Memory B cell (primary cell): ENCODE measurements around the gene PLAAT2.
"Not testable (repeated sequence)": the region's sequence is repeated elsewhere in the genome, so short reads cannot be mapped to it uniquely, and the experiment has no call there.

Source experiments
- ATAC-seq: fragments of 150-1000 bp; cut with Tn5 transposase; 2 replicates; pipeline ENCODE4 v1.10.0; 2021; ENCODE audit warnings: low read depth, mild to moderate bottlenecking, moderate library complexity
- DNase-seq, 2 donors: peaks; one replicate each; pipeline ENCODE4 v3.0.0; 2022; ENCODE audit warnings: low spot score in 2 of 2
- H3K27ac Mint-ChIP-seq: one replicate; pipeline ENCODE4 v1.8.0; 2022; ENCODE audit warnings: mild to moderate bottlenecking, moderate library complexity, mixed read lengths
- H3K27me3 Mint-ChIP-seq: one replicate; pipeline ENCODE4 v1.8.0; 2022; ENCODE audit warnings: mixed read lengths
- H3K36me3 Mint-ChIP-seq: one replicate; pipeline ENCODE4 v1.8.0; 2022; ENCODE audit warnings: mild to moderate bottlenecking, mixed read lengths
- H3K4me1 Mint-ChIP-seq: one replicate; pipeline ENCODE4 v1.8.0; 2022; ENCODE audit warnings: mixed read lengths
- H3K4me3 Mint-ChIP-seq: one replicate; pipeline ENCODE4 v1.8.0; 2022; ENCODE audit warnings: mild to moderate bottlenecking, moderate library complexity, mixed read lengths
- H3K9me3 Mint-ChIP-seq: one replicate; pipeline ENCODE4 v1.8.0; 2022; ENCODE audit warnings: mixed read lengths

Gene PLAAT2

GRCh38 chr11:63592975-63593395 lies 29.8 kb upstream of the PLAAT2 start:
- H3K4me3 Mint-ChIP-seq = no peak overlapping the region
- H3K36me3 Mint-ChIP-seq = peaks cover 6% of the 10 kb centered on the region
- H3K9me3 Mint-ChIP-seq = no peaks in the 10 kb centered on the region
- H3K27me3 Mint-ChIP-seq = no peaks in the 10 kb centered on the region
- H3K27ac Mint-ChIP-seq = no peak overlapping the region
- ATAC-seq (no peak), DNase-seq (no peak)
- peaks cover 4% of the 10 kb centered on the region for H3K4me1 Mint-ChIP-seq

GRCh38 chr11:63590024-63590788 lies 27.0 kb upstream of the PLAAT2 start:
- Mint-ChIP-seq H3K4me3 (no peak overlapping the region), H3K4me1 (peaks cover 4% of the 10 kb centered on the region), H3K9me3 (no peaks in the 10 kb centered on the region), H3K27me3 (no peaks in the 10 kb centered on the region), H3K27ac (no peak overlapping the region), H3K36me3 (peaks cover 10% of the 10 kb centered on the region)
- no peak for DNase-seq
- ATAC-seq = no peak

- H3K27me3 Mint-ChIP-seq = no peaks in the 10 kb centered on the region
- no peaks in the 10 kb centered on the region for H3K9me3 Mint-ChIP-seq
- no peak overlapping the region for H3K4me3 Mint-ChIP-seq
- H3K27ac Mint-ChIP-seq = no peak overlapping the region
- ATAC-seq (no peak), DNase-seq (no peak)
- H3K36me3 Mint-ChIP-seq = peaks cover 10% of the 10 kb centered on the region
- H3K4me1 Mint-ChIP-seq = peaks cover under 1% of the 10 kb centered on the region
These were observed 25.8 kb upstream of the PLAAT2 start for GRCh38 chr11:63589000-63589399.

- Mint-ChIP-seq H3K36me3 (peaks cover 14% of the 10 kb centered on the region), H3K4me3 (no peak overlapping the region), H3K9me3 (peaks cover 6% of the 10 kb centered on the region), H3K4me1 (no peaks in the 10 kb centered on the region), H3K27me3 (no peaks in the 10 kb centered on the region), H3K27ac (no peak overlapping the region)
- DNase-seq = no peak
- ATAC-seq = no peak
These were observed 23.4 kb upstream of the PLAAT2 start for GRCh38 chr11:63586451-63587166.

- Mint-ChIP-seq H3K4me1 (no peaks in the 10 kb centered on the region), H3K36me3 (peaks cover 18% of the 10 kb centered on the region), H3K9me3 (peaks cover 14% of the 10 kb centered on the region), H3K27ac (no peak overlapping the region), H3K27me3 (no peaks in the 10 kb centered on the region), H3K4me3 (no peak overlapping the region)
- DNase-seq (no peak), ATAC-seq (no peak)
These were observed 20.1 kb upstream of the PLAAT2 start for GRCh38 chr11:63583357-63583677.

GRCh38 chr11:63581224-63581623 lies 18.0 kb upstream of the PLAAT2 start:
- not testable (repeated sequence) for H3K27ac Mint-ChIP-seq, H3K27me3 Mint-ChIP-seq, ATAC-seq, DNase-seq, H3K4me1 Mint-ChIP-seq, H3K4me3 Mint-ChIP-seq
- Mint-ChIP-seq H3K9me3 (peaks cover 16% of the 10 kb centered on the region), H3K36me3 (peaks cover 17% of the 10 kb centered on the region)

- not testable (repeated sequence) for H3K4me3 Mint-ChIP-seq, H3K4me1 Mint-ChIP-seq, ATAC-seq, H3K27ac Mint-ChIP-seq, DNase-seq, H3K27me3 Mint-ChIP-seq
- peaks cover 16% of the 10 kb centered on the region for H3K9me3 Mint-ChIP-seq
- H3K36me3 Mint-ChIP-seq = peaks cover 19% of the 10 kb centered on the region
These were observed 15.7 kb upstream of the PLAAT2 start for GRCh38 chr11:63578882-63579281.

GRCh38 chr11:63574856-63575602 lies 11.8 kb upstream of the PLAAT2 start:
- Mint-ChIP-seq H3K4me3 (peak overlapping the region; percentile 72), H3K4me1 (peaks cover 29% of the 10 kb centered on the region), H3K36me3 (peaks cover 9% of the 10 kb centered on the region), H3K27ac (no peak overlapping the region), H3K27me3 (no peaks in the 10 kb centered on the region), H3K9me3 (peaks cover 2% of the 10 kb centered on the region)
- ATAC-seq (no peak), DNase-seq (no peak)

GRCh38 chr11:63573881-63574855 lies 11.0 kb upstream of the PLAAT2 start:
- no peak overlapping the region for H3K27ac Mint-ChIP-seq
- ATAC-seq (no peak), DNase-seq (no peak)
- no peaks in the 10 kb centered on the region for H3K27me3 Mint-ChIP-seq
- H3K4me1 Mint-ChIP-seq = peaks cover 29% of the 10 kb centered on the region
- H3K36me3 Mint-ChIP-seq = peaks cover 9% of the 10 kb centered on the region
- peaks cover 2% of the 10 kb centered on the region for H3K9me3 Mint-ChIP-seq
- H3K4me3 Mint-ChIP-seq = peak overlapping the region; percentile 72

- no peaks in the 10 kb centered on the region for H3K27me3 Mint-ChIP-seq
- peak overlapping the region; percentile 85 for H3K27ac Mint-ChIP-seq
- DNase-seq = peak in 1 of 2 donors; percentile 44
- no peak overlapping the region for H3K4me3 Mint-ChIP-seq
- H3K4me1 Mint-ChIP-seq = peaks cover 33% of the 10 kb centered on the region
- H3K36me3 Mint-ChIP-seq = peaks cover 4% of the 10 kb centered on the region
- peak; percentile 77 for ATAC-seq
- no peaks in the 10 kb centered on the region for H3K9me3 Mint-ChIP-seq
These were observed 9.0 kb upstream of the PLAAT2 start for GRCh38 chr11:63572026-63572688.

GRCh38 chr11:63569570-63569969 lies 6.4 kb upstream of the PLAAT2 start:
- Mint-ChIP-seq H3K4me1 (peaks cover 40% of the 10 kb centered on the region), H3K27me3 (no peaks in the 10 kb centered on the region), H3K36me3 (peaks cover 4% of the 10 kb centered on the region), H3K27ac (peak overlapping the region; percentile 100), H3K4me3 (no peak overlapping the region), H3K9me3 (no peaks in the 10 kb centered on the region)
- DNase-seq = no peak
- no peak for ATAC-seq

GRCh38 chr11:63567044-63567840 lies 4.1 kb upstream of the PLAAT2 start:
- Mint-ChIP-seq H3K4me3 (peak overlapping the region; percentile 66), H3K4me1 (peaks cover 34% of the 10 kb centered on the region), H3K27ac (peak overlapping the region; percentile 100), H3K36me3 (no peaks in the 10 kb centered on the region), H3K27me3 (no peaks in the 10 kb centered on the region), H3K9me3 (no peaks in the 10 kb centered on the region)
- peak; percentile 51 to 85 for DNase-seq
- ATAC-seq = peak; percentile 80
